ENCODE data around the gene NRTN. TPM values are rescaled to one million over a fixed set of nuclear protein-coding genes. Genes with fewer than 3 reads are reported as not detected.

NRTN gene
- total RNA-seq, 2 donors from 2014 or later = 20.9 to 33.7 TPM

DNA sequence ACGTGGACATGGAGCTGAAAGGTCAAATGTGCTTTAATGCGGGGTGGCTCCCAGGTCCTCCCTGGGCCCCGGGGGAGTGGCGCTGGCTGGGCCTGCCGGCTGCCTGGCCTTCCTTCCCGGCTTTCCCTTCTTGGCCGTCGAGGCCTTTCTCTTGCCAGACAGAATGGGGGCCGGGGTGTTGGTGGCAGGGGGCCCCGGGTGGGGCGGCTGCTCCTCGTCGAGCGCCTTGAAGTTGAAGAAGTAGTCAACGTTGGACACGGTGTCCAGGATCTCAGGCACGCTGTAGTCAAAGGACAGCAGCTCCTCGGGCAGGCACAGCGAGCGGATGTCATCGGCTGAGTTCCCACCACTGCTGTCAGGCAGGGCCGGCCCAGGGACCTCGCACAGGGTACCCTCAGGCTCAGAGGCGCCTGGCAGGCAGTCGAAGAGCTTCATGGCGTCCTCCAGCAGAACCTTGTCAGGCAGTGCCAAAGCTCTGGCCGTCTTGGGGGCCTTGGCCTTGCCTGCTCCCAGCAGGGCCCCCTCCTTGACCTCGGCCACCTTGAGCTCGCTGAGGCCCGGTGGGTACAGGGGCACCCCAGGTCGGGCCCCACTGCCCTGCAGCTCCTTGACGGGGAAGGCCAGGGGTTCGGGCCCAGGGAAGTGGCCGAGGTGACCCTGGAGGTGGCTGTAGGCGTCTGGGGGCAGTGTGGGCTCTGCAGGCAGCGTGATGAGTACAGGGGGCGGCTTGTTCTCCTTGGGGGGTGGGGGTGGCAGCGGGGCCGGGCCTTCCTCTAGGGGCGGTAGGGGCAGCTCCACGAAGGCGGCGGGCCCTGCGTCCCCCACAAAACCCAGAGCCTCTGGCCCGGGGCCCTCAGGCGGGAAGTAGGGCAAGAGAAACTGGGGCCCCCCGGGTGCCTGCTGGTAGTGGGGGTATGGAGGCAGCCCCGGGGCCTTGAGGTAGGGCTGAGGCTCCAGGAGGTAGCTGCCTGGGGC is 21.6 kb upstream of the NRTN start:
- no peak for TF ChIP-seq CTCF (IDR thresholded peaks at IDR 0.05)
- Histone ChIP-seq H3K27me3 (no peaks in the 10 kb centered on the region), H3K36me3 (peaks cover 40% of the 10 kb centered on the region)

GRCh38 chr19:5784581-5785147 is 20.2 kb upstream of the NRTN start, which contains the start of gene PRR22:
PRR22 (minus strand) TSS chr19:5784746; CDS start chr19:5784660, 86 bp downstream.
- no peaks in the 10 kb centered on the region for H3K4me1 ChIP-seq
- H3K27me3 ChIP-seq = no peaks in the 10 kb centered on the region
- peaks cover 54% of the 10 kb centered on the region for H3K36me3 ChIP-seq
- DNase-seq (ENCODE audit: low spot score) = no peak
- no peak for TF ChIP-seq CTCF (IDR thresholded peaks at IDR 0.05)
- no peak within 1 kb of the TSS for H3K4me3 ChIP-seq
- no peaks in the 10 kb centered on the region for H3K9me3 ChIP-seq
- no peak within 1 kb of the TSS for H3K27ac ChIP-seq

More for the DNA sequence above, 21.6 kb upstream of the NRTN start:
- Histone ChIP-seq H3K9me3 (no peaks in the 10 kb centered on the region), H3K27ac (no peak overlapping the region), H3K4me3 (no peak overlapping the region), H3K4me1 (no peaks in the 10 kb centered on the region)
- DNase-seq (ENCODE audit: low spot score) = no peak

DNA sequence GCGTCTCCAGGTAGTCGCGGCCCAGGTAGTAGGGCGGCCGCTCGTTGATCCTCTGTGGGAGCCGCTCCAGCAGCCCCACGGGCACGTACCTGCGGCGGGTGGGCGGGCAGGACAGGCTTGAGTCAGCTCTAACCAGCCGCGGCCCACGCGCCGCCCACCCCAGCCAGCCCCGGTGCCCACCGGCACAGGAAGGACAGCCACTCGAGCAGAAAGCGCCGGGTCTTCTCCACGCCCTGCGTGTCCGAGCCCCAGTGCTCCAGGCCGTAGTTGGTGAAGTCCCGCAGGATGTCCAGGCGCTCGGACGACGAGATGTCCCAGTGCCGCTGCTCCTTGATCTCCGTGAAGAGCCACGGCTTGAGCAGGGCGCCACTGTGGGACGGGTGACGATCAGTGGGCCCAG is 19.4 kb upstream of the NRTN start:
- H3K36me3 ChIP-seq = peaks cover 60% of the 10 kb centered on the region
- no peaks in the 10 kb centered on the region for H3K27me3 ChIP-seq
- DNase-seq (ENCODE audit: low spot score) = no peak
- H3K4me1 ChIP-seq = peaks cover 0 to 7% of the 10 kb centered on the region in 2 donors
- TF ChIP-seq CTCF (IDR thresholded peaks at IDR 0.05) = no peak
- no peak overlapping the region for H3K4me3 ChIP-seq
- H3K9me3 ChIP-seq = no peaks in the 10 kb centered on the region
- no peak overlapping the region for H3K27ac ChIP-seq

- Histone ChIP-seq H3K4me3 (no peak overlapping the region), H3K36me3 (peaks cover 60% of the 10 kb centered on the region), H3K4me1 (peaks cover 0 to 7% of the 10 kb centered on the region in 2 donors), H3K27me3 (no peaks in the 10 kb centered on the region), H3K27ac (no peak overlapping the region), H3K9me3 (no peaks in the 10 kb centered on the region)
- no peak for DNase-seq (ENCODE audit: low spot score)
- TF ChIP-seq CTCF (IDR thresholded peaks at IDR 0.05) = no peak
These were observed 18.1 kb upstream of the NRTN start for GRCh38 chr19:5786593-5787408.

DNA sequence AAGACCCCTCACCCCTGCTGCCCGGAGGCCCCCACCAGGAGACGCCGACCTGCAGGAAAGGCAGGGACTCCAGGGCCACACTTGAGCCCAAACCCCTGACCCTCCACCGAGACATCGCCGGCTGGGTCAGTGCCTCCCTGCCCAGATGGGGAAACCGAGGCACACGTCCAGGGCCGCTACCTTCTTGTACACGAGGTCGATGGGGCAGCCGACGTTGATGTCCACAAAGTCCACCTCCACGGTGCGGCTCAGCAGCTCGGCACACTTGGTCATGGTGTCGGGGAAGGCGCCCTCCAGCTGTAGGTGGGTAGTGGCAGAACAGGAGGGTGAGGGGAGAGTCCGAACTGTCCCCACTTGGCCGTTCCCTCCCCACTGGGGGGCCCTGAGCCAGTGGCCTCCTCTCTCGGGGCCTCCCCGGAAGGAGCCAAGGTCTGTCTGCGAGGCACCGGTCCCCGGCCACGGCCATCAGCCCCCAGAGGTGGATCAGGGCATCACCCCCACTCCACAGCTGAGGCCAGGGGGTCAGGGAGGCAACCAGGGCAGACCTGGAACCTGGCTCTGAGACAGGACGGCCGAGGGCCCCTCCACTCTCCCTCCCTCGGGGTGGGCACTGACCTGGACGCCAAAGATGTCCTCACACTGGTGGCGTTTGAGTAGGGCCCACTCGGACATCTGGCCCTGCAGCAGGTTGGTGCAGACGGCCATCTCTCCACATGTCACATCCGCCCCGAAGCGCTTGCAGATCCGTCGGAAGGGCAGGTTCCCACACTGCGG is 17.3 kb upstream of the NRTN start:
- H3K4me1 ChIP-seq = peaks cover 0 to 7% of the 10 kb centered on the region in 2 donors
- no peak for DNase-seq (ENCODE audit: low spot score)
- no peak for TF ChIP-seq CTCF (IDR thresholded peaks at IDR 0.05)
- H3K36me3 ChIP-seq = peaks cover 60% of the 10 kb centered on the region
- no peaks in the 10 kb centered on the region for H3K9me3 ChIP-seq
- H3K4me3 ChIP-seq = no peak overlapping the region
- H3K27ac ChIP-seq = no peak overlapping the region
- no peaks in the 10 kb centered on the region for H3K27me3 ChIP-seq

Measured in right atrium auricular region (tissue), 2 donors.